GM11168 (cell line): ENCODE measurements around the gene NUTM1.

Experiments used
- in situ Hi-C: fragments of 300-500 bp; cut with MboI; formaldehyde crosslinking; loops from one replicate; pipeline ENCODE4 v1.12.0; 2022; ENCODE audit warnings: low sequenced_read_pairs; ENCODE audit not compliant: unreplicated experiment

NUTM1 gene

GRCh38 chr15:34342737-34343575 lies at the start of gene NUTM1, which contains the start of gene NOP10:
TSS of gene NUTM1 (plus strand) at chr15:34343315. CDS start at chr15:34343697, 382 bp downstream.
TSS of gene NOP10 (minus strand) at chr15:34343136. CDS start at chr15:34343073, 63 bp downstream.
- in situ Hi-C loops, result no loop called here

- in situ Hi-C loops, result no loop called here
Observed at GRCh38 chr15:34297059-34297458, 46.1 kb upstream of the NUTM1 start.

- in situ Hi-C loops, result no loop called here
Observed at GRCh38 chr15:34301058-34301457, 42.1 kb upstream of the NUTM1 start.

DNA sequence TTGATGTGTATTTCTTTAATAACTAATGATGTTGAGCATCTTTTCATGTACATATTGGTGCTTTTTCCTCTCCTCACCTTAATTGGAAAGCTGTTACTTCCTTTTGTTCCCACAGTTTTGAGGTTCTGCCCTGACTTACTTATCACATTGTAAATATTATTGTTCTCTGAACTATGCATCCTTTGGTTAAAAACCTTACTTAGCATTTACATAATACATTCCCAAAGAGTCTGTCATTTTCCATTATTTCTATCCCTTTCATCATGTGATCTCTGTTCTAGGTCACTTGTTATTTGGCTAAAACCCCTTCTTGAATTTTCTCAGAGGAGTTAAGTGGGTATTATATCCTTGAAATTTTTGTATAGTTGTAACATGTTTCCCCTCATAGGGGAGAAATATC lies 38.5 kb upstream of the NUTM1 start:
- in situ Hi-C loops, result no loop called here

DNA sequence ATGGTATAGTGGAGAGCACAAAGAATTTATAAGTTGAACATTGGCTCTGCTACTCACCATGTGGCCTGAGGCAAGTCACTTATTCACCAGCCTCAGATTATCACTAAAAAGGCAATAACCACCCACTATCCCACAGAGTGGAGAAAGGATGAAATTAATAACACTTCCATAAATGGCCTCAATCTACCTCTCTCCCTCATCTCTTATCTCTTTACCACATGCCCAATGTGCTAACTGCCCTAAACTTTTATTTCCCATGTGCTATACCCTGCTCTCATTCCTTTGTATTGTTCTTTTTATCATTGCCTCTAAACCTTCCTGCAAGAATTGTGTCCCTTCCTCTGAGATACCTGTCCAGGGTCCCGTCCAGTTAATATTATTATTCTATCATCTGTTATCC lies 31.6 kb upstream of the NUTM1 start:
- in situ Hi-C loops, result no loop called here

DNA sequence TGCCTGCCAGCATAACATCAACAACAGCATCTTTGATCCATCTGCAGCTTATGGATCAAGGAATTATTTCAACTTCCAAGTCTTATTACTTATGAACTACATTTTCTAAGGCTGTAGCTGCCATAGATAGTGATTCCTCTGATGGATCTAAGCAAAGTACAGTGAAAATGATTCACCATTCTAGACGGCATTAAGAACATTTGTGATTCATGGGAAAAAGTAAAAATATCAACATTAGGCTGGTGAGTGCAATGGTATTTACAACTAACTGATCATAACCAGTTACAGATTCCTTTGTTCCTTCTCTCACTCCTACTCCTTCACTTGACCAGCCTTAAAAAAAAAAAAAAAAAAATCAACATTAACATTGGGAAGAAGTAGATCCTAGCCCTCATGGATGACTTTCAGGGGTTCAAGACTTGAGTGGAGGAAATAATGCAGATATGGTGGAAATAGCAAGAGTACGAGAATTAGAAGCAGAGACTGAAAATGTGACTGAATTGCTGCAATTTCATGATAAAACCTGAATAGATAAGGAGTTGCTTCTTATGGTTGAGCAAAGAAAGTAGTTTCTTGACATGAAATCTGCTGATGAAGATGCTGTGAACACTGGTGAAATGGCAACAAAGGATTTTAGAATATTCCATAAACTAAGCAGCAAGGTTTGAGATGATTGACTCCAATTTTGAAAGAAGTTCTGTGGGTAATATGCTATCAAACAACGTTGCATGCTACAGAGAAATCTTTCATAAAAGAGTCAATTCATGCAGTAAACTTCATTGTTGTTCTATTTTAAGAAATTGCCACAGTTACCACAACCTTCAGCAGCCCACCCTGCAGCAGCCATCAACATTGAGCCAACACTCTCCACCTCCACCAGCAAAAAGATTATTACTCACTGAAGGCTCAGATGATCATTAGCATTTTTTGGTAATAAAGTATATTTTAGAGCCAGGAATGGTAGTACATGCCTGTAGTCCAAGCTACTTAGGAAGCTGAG lies 28.3 kb upstream of the NUTM1 start:
- in situ Hi-C loops, result no loop called here

DNA sequence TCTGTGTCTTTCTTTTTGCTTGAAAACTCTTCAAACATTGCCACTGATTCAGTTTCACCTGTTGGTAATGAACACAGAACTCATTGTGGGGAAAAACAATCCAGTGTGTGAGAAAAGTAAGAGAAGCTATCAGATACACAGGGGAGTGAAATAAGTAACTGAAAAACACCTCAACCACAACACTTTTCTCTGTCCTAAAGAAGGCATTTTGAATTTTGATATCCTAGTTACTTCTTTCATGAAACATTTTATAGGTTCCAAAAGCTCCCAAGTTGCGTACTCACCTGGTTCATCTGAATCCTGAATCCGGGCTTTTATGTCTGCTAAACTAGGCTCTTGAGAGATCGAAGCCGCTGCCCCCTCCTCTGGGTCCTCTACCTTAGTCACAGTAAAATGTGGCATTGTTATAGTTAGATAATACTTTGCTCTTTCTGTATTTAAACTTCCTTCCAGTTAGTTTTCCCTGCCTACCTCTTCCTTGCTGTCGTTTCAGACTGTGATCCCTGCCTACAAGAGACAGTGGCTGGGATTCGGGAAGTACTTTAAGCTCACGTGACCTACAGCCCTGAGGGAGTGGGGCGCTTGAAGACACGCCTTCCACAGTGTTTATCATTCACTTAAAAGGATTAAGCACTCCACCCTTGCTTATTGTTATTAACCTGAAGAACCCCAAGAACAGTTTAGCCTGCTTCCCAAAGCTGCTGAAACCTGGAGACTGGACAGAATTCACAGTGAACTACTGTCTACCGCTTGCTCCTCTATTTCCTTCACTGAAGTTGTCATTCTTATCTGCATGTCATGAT lies 24.6 kb upstream of the NUTM1 start:
- in situ Hi-C loops, result no loop called here

- in situ Hi-C loops, result no loop called here
Observed at GRCh38 chr15:34323217-34323616, 19.9 kb upstream of the NUTM1 start.

GRCh38 chr15:34324933-34325332 lies 18.2 kb upstream of the NUTM1 start:
- in situ Hi-C loops, result no loop called here

GRCh38 chr15:34325368-34325767 lies 17.7 kb upstream of the NUTM1 start:
- in situ Hi-C loops, result no loop called here

DNA sequence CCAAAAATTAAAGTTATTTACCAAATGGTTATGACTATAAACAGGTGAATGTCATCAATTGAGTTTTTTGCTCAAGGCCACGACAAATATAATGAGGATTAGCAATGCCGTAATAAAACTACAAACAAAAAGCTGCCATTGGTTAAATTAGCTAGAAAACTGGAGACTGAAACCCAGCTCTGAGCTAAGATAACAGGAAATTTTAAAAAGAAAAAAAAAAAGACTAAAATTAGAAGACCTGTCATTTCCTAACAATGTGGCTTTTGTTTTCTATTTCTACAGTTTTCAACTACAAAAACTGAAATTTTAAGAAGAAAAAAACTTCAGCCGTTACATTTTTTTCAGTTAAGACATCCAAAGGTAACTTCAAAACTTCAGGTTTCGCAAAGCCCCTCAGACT lies 15.2 kb upstream of the NUTM1 start:
- in situ Hi-C loops, result no loop called here

GRCh38 chr15:34329006-34329405 lies 14.1 kb upstream of the NUTM1 start:
- in situ Hi-C loops, result no loop called here

DNA sequence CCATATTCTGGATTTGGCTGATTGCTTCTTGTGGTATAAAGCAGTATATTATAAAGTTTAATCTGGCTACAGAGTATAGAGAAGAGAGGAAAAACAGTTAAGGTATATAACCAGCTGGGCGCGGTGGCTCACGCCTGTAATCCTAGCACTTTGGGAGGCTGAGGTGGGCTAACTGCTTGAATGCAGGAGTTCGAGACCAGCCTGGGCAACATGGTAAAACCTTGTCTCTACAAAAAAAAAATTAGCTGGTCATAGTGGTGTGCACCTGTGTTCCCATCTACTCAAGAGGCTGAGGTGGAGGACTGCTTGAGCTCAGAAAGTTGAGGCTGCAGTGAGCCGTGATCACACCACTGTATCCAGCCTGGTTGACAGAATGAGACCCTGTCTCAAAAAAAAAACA lies 12.8 kb upstream of the NUTM1 start:
- in situ Hi-C loops, result no loop called here

GRCh38 chr15:34331809-34332208 lies 11.3 kb upstream of the NUTM1 start:
- in situ Hi-C loops, result no loop called here

DNA sequence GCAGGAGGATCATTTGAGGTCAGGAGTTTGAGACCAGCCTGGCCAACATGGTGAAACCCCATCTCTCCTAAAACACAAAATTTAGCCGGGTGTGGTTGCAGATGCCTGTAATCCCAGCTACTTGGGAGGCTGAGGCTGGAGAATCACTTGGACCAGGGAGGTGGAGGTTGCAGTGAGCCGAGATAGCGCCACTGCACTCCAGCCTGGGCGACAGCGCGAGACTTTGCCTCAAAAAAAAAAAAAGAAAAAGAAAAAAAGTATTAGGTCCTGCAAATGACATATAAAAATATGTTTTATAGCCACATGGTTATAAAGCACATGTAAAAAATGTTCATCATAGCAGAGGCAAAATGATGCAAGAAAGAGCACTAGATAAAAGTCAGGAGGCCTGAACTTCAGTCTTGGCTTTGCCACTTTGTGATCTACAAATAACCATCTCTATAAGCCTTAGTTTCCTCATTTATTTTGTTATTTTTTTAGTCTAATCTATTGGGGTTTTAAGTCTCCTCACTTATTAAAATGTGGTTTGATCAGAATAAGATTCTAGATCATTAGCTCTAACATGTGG lies 10.5 kb upstream of the NUTM1 start:
- in situ Hi-C loops, result no loop called here

- in situ Hi-C loops, result no loop called here
Observed at GRCh38 chr15:34334672-34335071, 8.4 kb upstream of the NUTM1 start.

GRCh38 chr15:34335176-34336032 lies 7.7 kb upstream of the NUTM1 start:
- in situ Hi-C loops, result no loop called here

GRCh38 chr15:34336231-34336990 lies 6.7 kb upstream of the NUTM1 start:
- in situ Hi-C loops, result no loop called here
